Measurements from ENCODE around the gene PEX26.
"Not testable (repeated sequence)": the region's sequence is repeated elsewhere in the genome, so short reads cannot be mapped to it uniquely, and the experiment has no call there.

The PEX26 gene

GRCh38 chr22:18096823-18097222, 19.0 kb downstream of the PEX26 start:
- no peak overlapping the region for H3K4me3 ChIP-seq (replicated peaks in 1 of 2; ENCODE audit: low read depth in 2 of 2, low read length in 2 of 2)
- no peak for TF ChIP-seq CTCF (IDR thresholded peaks at IDR 0.05; ENCODE audit: low read depth, low read length)
- DNase-seq (ENCODE audit: low read depth in 2 of 2), result no peak

DNA sequence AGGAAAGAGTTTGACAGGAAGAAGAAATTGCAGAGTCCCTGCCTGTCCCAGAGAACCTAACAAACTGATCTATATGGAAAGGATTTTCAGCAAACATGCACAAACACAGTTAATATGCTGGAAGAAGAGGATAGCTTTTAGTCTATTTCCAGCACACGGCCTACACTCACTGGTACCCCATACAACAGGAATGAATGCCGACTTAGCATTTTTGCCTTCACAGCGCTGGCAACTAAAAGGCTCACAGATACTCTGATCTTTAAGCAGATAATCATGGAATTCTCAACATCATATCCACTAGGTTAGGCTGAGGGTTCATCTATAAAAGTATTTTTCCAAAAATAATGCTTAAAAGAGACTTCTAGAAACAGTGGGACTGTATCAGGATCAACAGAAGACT, 23.0 kb downstream of the PEX26 start:
- DNase-seq (ENCODE audit: low read depth in 2 of 2), result no peak
- no peak overlapping the region for H3K4me3 ChIP-seq (replicated peaks in 1 of 2; ENCODE audit: low read depth in 2 of 2, low read length in 2 of 2)
- TF ChIP-seq CTCF (IDR thresholded peaks at IDR 0.05; ENCODE audit: low read depth, low read length), result no peak

DNA sequence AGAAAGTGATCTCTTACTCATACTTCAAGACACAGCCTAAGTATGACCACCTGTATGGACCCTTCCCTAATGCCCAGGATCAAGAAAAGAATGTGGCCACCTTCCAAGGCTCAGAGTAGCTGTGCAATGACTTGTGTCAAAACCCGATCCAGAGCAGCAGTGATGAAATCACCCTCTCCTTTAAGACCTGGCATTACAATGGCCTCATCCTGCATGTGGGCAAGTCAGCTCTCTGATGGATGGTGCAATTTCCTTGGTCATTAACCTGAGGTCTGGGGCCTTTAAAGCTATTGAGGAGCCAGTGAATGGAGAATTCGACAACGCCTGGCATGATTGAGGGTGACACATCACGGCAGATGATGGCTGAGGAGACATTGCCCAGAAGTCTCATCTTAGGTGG, 23.7 kb downstream of the PEX26 start:
- no peak for TF ChIP-seq CTCF (IDR thresholded peaks at IDR 0.05; ENCODE audit: low read depth, low read length)
- DNase-seq (ENCODE audit: low read depth in 2 of 2), result no peak
- H3K4me3 ChIP-seq (replicated peaks in 1 of 2; ENCODE audit: low read depth in 2 of 2, low read length in 2 of 2), result no peak overlapping the region

- no peak for DNase-seq (ENCODE audit: low read depth in 2 of 2)
- no peak overlapping the region for H3K4me3 ChIP-seq (replicated peaks in 1 of 2; ENCODE audit: low read depth in 2 of 2, low read length in 2 of 2)
- no peak for TF ChIP-seq CTCF (IDR thresholded peaks at IDR 0.05; ENCODE audit: low read depth, low read length)
Measured at GRCh38 chr22:18103527-18104269, 25.9 kb downstream of the PEX26 start.

DNA sequence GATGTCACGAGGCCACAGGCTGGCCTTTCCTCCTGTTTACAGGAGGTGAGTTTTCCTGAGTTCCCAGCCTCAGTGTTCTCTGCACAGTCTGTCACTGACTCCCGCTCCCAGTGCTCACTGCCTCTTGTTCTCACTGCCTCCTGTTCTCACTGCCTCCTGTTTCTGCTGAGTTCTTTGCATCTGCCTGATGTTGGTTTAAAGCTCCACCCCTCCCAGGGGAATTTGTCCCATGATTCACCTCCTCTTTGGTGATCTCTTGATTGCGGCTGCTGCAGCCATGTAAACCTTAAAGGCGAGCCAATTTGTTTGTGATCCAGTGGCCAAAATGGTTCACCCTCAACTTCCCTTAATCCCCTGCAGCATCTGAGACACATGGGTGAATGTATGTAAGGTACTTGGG, 26.8 kb downstream of the PEX26 start:
- DNase-seq (ENCODE audit: low read depth in 2 of 2), result peak; percentile 32 to 92
- no peak overlapping the region for H3K4me3 ChIP-seq (replicated peaks in 1 of 2; ENCODE audit: low read depth in 2 of 2, low read length in 2 of 2)
- no peak for TF ChIP-seq CTCF (IDR thresholded peaks at IDR 0.05; ENCODE audit: low read depth, low read length)

DNA sequence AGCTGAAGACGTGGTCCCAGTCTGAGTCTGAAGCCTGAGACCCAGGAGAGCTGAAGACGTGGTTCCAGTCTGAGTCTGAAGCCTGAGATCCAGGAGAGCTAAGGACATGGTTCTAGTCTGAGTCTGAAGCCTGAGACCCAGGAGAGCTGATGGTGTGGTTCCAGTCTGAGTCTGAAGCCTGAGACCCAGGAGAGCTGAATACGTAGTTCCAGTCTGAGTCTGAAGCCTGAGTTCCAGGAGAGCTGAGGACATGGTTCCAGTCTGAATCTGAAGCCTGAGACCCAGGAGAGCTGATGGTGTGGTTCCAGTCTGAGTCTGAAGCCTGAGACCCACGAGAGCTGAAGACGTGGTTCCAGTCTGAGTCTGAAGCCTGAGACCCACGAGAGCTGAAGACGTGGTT, 28.2 kb downstream of the PEX26 start:
- DNase-seq (ENCODE audit: low read depth in 2 of 2); H3K4me3 ChIP-seq (replicated peaks in 1 of 2; ENCODE audit: low read depth in 2 of 2, low read length in 2 of 2): not testable (repeated sequence)

DNA sequence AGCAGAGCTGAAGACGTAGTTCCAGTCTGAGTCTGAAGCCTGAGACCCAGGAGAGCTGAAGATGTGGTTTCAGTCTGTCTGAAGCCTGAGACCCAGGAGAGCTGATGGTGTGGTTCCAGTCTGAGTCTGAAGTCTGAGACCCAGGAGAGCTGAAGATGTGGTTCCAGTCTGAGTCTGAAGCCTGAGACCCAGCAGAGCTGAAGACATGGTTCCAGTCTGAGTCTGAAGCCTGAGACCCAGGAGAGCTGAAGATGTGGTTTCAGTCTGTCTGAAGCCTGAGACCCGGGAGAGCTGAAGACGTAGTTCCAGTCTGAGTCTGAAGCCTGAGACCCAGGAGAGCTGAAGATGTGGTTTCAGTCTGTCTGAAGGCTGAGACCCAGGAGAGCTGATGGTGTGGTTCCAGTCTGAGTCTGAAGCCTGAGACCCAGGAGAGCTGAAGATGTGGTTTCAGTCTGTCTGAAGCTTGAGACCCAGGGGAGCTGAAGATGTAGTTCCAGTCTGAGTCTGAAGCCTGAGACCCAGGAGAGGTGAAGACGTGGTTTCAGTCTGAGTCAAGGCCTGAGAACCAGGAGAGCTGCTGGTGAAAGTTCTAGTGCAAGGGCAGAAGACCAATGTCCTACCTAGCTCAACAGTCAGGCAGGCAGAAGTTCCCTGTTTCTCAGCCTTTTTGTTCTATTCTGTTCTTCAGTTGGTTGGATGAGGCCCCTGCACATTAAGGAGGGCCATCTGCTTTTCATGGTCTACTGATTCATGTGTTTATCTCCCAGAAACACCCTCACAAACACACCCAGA, 29.0 kb downstream of the PEX26 start:
- not testable (repeated sequence) for DNase-seq (ENCODE audit: low read depth in 2 of 2); H3K4me3 ChIP-seq (replicated peaks in 1 of 2; ENCODE audit: low read depth in 2 of 2, low read length in 2 of 2)

Measured in cardiac fibroblast (primary cell).